ENCODE results near the gene PXDN.
A peak's percentile ranks its signal among the peaks of the same experiment; 100 is the strongest.
"Not testable (repeated sequence)": the region's sequence is repeated elsewhere in the genome, so short reads cannot be mapped to it uniquely, and the experiment has no call there.

The PXDN gene

DNA sequence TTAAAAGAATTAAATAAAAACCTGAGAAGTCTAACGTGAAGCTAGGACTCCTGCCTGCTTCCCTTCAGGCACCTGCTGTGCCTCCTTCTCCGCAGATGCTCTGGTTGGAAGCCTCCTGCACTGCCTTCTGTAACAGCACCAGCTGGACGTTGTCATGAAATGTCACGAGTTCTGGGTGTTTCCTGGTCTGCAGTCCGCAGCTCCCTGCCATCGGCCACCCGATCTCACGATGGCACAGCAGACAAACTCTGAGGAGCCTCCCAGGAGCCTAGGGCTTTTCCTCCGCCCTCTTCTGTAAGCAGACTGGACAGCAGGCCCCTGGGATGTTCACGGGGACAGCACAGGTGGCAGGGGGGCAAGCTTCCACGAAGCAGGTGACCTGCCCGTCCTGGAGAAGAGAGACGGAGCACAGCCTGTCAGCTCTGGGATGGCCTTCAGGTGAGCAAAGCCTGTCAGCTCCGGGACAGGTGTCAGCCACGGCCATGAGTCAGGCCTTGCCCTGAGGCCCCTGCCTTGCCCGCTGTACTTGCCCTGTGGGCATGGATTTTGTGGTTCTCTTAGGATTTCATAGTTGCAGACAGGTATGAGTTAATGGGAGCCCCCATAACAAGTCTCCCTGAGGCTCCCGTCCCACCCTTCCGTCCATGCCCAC lies 110.3 kb downstream of the PXDN start:
- no peak for DNase-seq (ENCODE audit: low read depth, low spot score)

DNA sequence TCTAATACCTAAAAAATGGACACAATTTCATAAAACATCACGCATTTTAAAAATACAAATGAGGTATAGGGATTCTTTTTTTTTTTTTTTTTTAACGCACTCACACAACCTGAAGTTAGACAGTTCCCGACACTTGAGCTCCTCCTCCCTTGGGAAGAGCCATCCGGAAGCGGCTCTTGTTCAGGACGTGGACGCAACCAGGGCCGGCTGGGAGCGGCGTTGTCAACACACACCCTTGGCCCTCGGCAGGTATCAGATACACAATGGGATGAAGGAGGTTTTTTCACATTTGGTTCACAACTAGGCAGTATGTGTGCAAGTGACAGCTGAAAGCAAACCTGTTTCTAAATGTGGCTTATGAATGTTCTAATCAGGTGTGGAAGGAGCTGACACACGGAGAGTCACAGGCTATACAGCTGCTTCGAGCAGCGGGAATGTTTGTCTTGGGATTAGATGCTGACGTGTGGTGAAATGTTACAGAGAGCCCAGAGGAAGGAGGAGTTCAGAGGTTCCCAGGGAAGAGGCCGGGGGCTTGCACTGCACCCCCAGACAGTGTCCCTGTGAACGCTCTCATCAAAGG lies 111.1 kb downstream of the PXDN start:
- no peak for DNase-seq (ENCODE audit: low read depth, low spot score)

DNA sequence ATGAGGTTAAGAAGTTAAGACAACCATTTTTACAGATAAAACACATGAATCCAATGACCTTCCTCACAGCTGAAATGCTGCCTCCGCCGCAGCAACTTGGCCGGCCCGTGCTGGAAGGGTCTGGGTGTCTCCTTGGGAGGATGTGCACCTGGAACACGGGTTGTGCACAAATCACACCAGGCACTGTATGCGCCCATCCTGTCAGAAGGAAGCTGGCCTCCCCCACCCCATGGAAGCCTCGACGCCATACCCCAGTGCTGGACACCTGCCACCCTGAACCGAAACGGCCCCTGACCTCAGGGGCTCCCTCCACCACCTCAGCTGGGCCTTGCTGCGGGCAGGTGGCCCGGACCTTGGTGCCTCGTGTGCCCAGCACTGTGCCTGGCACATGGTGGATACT lies 111.8 kb downstream of the PXDN start:
- no peak for DNase-seq (ENCODE audit: low read depth, low spot score)

DNA sequence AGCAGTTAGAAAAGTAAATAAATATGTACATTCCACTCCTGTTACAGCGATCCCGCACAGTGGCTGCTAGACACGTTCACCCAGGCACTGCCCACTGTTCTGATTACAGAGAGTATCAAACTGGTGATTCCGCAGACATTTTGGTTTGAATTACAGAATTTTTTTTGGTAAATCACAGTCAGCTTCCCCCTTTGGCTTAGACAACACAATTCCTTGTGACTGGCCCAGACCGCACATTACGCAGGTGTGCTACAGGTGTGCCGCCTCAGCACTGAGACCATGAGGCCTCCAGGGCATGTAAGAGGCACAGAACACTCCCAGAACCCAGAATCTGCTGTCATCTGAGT lies 112.3 kb downstream of the PXDN start:
- no peak for DNase-seq (ENCODE audit: low read depth, low spot score)

DNA sequence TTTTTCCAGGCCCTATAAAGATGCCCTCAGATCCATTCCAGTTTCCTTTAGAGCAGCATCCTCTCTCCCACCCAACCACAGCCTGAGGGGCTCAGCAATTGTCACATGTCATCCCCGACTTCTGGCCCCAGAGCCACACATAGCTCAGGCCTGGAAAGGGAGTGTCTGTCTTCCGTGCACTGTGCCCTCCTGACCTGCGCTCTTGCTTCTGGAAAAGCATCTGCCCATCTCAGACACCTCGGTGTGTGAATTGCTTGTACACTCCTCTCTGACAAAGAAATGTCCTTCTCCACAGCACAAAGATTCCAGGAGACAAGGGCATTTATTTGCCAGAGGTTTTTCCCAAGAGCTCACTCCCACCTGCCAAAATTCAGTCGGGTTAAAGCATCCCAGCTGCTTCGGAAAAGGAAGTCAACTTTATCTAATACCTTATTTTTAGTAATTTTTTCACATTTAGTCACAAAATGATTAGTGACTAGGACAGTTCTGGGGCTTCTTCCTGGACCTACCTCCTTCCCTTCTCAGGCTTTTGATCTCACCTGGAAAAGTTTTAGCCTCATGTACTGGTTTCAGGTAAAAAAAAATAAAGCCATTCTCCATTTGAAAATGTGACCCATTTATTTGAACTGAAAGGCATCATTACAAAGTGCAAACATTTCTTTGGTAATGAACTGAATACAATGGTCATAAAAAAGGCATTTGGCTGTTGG lies 112.9 kb downstream of the PXDN start:
- no peak for DNase-seq (ENCODE audit: low read depth, low spot score)

DNA sequence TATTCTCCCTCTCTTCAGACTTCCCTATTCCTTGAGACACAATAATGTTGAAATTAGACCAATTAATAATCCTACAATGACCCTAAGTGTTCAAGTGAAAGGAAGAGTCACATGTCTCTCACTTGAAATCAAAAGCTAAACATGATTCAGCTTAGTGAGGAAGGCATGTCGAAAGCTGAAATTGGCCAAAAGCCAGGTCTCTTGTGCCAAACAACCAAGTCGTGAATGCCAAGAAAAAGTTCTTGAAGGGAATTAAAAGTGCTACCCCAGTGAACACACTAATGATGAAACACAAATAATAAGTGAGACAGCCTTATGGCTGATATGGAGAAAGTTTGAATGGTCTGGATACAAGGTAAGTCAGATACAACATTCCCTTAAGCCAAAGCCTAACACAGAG lies 115.4 kb downstream of the PXDN start:
- DNase-seq (ENCODE audit: low read depth, low spot score): no peak

DNA sequence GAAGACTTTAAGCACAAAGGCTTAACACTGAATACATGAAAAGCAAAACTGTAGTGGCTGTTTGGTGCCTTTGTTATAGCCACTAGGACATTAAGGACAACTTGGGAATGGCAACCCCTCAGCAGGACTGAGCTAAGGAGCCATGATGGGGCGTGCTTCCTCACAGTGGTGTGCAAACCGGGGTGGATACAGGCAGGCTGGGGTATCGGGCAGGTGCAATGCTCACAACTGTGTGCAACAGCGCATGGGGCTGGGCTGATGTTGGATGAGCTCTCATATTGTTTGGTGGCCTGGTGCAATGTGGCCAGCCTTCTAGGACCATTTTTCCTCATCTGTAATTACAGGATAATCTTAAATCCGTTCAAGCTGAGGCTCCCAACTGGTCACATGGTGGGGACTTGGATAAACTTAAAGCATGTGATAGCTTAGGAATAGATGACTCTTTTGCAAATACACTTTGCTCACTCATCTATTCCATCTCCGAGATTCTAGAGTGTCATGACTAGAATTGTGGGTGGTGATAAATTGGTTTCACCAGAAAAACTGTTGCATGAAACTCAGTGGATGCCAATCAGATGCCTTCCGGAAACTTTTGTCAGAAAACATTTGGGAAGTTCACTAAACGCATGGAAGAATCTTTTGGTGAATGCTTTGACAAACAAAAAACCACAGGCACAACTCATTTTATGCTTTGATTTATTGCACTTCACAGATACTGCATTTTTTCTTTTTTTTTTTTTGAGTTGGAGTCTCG lies 116.5 kb downstream of the PXDN start:
- no peak for DNase-seq (ENCODE audit: low read depth, low spot score)

DNA sequence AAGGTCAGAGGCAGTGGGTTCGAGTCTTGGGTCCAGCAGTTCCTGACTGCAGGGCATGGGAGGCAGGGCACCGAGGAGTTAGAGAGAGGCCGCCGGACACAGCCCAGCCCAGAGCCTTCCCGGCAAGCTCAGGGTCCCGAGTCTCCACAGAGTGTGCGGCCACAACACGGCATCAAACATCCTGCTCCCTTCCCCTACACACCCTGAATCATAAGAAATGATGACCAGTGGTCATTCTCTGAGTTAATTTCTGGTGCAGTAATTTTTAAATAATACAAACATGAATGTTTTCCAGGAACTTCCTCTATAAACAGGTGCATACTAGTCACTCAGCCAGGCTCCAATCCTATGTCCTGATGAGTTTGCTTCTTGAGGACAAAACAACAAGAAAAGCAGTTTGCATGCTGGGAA lies 118.0 kb downstream of the PXDN start:
- DNase-seq (ENCODE audit: low read depth, low spot score): no peak

DNA sequence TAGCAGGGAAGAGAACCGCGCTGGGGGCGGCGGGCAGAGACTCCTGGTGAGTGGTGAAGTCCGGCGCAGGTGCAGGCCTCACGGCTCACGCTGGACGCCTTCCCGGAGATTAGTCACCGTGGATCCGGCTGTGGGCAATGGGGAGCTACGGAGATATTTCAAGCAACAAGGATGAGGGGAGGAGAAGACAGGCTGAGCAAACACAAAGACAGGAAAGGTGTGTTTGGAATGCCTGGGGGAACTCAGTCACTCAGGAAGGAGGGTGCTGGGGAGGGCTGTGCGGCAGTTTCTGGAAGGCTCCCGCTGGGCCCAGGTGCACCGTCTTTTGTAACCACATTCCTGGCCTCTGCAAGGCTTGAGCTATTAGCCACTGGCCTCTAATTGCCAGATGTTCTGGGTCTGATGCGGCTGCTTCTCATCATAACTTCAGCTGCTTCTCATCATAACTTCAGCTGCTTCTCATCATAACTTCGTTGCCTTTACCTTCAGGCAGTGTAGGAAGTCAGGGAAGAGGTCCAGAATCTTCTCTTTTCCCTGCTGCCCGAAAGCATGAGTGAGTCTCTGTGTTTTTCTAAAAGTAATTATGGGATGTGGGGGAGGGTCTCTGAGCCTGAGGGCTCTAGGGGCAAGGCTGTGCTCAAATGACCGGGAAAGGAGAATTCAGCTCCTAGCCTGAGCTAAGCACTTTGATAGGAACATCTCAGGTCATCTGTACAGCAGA lies 118.9 kb downstream of the PXDN start:
- DNase-seq (ENCODE audit: low read depth, low spot score): peak; percentile 58

DNA sequence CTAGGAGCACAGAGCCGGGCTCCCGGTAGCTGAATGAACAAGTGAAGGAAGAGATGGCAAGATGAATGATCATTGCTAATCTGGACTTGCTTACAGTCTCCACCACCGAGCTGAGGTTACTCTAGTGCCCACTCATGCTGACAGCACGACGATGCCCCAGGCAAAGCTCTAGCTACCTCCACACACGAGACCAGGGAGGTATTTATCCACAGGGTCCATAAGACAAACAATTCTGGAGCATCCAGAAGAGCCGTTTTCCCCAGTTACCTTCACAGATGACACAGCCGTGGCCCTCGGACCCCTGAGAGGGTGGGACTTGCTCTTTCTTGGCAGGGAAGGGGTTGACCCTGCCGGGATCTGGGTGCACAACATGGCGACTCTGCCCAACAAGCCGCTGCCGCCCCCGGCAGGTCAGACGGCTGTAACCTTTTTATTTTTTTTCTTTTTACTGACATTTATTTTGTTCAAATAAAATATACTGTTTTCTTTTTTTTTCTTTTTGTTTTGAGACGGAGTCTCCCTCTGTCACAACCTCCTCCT lies 120.3 kb downstream of the PXDN start:
- no peak for DNase-seq (ENCODE audit: low read depth, low spot score)

DNA sequence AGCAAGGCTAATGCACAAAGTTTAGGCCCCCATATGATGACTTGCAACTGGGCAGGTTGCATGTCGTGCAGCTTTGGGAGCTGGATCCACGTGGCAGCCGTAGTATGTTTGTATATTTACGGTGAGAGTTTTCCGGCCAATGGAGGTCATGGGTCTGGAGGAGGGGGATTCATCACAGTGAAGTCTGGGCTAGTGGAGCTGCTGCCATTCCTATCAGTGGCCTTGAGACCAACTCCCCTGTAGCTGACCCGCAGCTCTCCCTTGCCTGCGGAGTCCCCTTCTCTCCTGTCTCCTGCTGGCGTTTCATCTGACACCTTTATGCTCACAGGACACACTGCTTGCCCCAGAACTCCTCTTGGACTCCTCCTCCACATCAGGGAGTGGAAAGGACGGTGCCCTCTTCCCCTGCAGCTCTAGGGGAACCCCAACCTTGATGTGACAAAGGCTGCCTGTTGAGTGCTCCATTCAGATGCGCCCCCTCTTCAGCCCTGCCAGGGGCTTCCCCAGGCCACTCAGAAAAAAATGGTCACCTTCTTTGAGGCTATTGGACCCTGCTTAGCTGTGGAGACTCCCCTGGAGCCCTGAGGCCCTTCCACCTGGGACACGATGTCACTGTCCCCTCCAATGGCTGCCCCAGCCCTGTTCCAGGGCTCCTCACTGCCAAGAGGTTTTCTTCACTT lies 121.7 kb downstream of the PXDN start:
- DNase-seq (ENCODE audit: low read depth, low spot score): no peak

DNA sequence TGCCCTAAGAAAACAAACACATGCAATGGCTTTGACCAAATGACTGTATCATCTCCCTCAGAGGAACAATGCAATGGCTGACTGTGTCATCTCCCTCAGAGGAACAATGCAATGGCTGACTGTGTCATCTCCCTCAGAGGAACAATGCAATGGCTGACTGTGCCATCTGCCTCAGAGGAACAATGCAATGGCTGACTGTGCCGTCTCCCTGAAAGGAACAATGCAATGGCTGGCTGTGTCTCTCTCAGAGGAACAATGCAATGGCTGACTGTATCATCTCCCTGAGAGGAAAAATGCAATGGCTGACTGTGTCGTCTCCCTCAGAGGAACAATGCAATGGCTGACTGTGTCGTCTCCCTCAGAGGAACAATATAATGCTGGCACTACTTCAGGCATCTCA lies 122.3 kb downstream of the PXDN start:
- DNase-seq (ENCODE audit: low read depth, low spot score): not testable (repeated sequence)

DNA sequence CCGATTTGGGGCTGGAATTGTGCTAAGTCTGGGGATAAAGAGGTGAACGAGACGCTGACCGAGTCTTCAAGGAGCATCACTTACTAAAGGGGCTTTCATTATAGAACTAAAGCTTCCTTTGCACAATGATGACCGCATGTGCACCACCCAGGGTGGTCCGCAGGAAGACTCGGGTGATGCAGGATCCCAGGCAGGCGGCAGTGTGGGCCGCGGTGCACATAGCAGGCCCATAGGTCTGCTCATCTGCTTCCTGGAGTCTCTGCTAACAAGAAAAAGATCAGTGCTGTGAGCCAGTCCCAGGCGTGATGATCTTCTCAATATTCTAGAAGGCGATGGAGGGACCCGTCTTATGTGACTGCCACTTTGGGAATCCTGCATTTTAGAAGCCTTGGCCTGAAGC lies 122.8 kb downstream of the PXDN start:
- DNase-seq (ENCODE audit: low read depth, low spot score): no peak

DNA sequence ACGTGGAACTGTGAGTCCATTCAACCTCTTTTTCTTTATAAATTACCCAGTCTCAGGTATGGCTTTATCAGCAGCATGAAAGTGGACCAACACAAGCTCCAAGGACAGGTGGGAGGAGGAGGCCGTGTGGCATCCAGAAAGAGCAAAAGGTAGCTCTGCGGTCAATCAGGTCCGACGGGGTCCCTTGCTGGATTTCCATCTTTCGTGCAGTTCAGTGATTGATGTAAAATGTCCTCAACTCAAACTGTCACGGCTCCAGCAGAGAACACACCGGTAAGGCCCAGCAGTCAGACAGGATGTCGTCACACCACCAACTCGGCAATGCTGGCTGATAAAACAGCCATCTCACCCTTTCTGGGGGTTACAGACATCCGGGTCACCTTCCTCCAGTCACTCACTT lies 123.3 kb downstream of the PXDN start:
- DNase-seq (ENCODE audit: low read depth, low spot score): no peak

DNA sequence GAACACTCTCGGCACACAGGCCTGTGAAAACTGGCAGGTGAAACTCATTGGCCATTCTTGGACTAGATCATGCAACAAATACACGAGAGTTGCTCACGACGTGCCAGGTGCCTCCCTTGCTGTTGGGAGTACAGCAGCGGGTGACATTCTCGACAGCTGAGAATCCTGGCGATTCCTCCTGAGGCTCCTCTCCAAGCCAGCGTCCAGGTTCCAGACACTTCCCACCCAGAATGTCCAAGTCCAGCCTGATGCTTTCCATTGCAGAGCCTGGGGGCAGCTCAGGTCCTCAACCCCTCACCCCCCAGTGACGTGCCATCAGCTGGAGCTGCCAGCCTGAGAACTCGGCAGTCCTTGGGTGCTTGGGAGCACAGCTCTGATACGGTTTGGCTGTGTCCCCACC lies 124.2 kb downstream of the PXDN start:
- no peak for DNase-seq (ENCODE audit: low read depth, low spot score)

DNA sequence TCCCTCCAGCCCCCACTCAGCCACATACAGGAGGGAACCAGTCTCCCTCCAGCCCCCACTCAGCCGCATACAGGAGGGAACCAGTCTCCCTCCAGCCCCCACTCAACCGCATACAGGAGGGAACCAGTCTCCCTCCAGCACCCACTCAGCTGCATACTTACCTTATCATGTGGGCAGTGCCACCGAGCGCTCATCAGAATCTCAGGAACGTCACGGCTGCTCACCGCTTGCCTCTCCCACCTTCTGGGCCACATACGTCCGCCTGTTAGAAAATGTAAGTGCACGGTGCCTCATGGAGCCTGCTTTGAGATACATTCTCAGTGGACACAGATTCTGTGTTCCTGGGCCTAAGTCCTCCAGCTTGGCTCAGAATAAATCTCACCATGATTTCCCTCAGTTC lies 124.8 kb downstream of the PXDN start:
- DNase-seq (ENCODE audit: low read depth, low spot score): no peak

DNA sequence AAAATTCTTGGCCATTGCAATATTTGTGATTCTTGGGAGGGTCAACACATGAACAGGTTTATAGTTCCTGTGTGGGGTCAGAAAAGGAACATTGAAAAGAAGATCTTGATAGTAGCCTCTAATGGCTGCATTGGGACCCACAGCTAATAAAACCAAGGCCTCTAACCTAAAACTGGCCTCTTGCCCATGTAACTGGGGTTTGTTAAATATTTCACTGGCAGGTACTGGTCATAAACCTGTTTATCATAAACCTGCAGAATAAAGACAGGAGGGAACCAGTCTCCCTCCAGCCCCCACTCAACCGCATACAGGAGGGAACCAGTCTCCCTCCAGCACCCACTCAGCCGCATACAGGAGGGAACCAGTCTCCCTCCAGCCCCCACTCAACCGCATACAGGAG lies 125.3 kb downstream of the PXDN start:
- DNase-seq (ENCODE audit: low read depth, low spot score): no peak

DNA sequence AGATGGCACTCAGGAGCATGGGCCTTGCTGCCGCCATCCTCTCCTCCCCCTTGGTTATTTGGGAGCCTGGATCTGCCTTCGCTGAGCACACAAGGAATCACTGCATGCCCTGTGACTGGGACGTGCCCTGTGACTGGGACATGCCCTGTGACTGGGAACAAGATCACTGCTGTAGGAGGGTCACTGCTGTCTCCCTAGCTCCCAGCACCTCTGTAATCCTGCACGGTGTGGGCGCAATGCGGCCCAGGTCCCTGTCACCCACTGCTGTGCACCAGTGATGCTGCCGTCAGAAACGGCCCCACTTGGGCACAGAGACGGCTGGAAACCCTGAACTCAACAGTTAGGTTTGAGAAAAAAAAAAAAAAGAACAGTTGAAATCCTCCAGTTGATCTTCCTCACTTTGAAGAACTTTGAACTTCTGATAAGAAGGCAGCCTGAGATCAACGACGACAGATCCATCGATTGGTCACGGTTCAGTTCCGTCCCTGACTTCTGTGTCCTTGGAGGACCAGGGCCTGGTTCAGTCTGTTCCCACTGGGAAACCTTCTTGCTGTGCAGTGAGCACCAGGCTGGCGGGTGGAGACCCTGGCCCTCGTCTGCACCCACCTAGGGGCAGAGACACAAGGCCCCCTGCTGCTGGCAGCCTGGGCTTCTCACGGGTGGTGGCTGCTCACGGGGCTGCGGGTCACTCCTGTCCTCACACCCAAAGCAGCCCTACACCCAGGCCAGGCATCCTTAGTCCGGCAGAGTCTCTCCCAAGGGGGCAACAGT lies 125.9 kb downstream of the PXDN start:
- DNase-seq (ENCODE audit: low read depth, low spot score): no peak

DNA sequence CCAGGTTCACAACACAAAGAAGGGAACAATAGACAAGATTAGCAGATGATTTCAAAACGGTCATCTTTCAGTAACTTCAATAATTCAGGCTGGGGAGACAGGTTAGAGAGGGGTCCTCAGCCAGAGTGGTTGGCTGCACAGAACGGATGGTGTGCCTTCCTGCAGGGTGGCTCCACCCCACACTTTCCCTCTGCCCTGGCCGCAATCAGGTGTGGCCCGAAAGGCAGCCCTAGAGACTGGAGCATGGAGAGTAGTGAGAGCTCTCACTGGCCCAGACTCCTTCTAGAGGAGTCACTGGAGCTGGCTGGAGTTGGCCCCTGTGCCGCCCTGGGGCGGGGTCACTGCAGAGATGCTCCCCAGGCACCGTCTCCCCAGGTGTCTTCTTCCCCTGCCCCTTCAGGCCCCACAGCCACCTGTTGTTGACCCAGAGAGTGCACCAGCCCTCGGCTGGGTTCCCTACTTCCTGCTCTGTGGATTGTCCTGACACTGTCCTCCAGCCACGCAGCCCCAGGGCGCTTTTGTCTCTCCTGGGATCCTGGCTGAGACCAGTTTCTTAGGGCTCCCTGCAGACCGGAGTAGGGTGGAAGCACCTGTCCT lies 126.8 kb downstream of the PXDN start:
- no peak for DNase-seq (ENCODE audit: low read depth, low spot score)

DNA sequence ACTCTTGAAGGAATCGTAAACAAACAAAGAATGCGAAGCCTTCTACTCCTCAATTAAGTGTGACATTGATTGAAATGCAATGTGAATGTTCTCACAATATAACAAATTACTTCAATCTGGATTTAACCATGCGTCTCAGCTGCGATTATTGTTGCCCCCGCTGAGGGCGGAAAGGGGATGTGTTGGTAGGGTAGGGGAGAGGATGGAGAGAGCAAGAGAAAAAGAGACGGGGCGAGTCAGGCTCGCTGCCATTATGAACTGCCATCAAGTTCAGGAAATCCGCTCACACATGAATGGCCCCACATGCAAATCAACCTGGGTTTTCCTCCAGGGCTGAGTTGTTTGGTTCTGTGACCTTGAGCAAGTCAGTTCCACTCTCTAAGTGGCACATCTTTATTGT lies 129.8 kb downstream of the PXDN start:
- DNase-seq (ENCODE audit: low read depth, low spot score): no peak

Measured in brain pericyte (primary cell).